Islet precursor cell (in vitro differentiated cells): ENCODE measurements around the gene SPAG16.

ENCODE experiments used
- DNase-seq: peaks from one replicate; pipeline ENCODE4 v3.0.0-alpha.2; 2018

The SPAG16 gene

DNA sequence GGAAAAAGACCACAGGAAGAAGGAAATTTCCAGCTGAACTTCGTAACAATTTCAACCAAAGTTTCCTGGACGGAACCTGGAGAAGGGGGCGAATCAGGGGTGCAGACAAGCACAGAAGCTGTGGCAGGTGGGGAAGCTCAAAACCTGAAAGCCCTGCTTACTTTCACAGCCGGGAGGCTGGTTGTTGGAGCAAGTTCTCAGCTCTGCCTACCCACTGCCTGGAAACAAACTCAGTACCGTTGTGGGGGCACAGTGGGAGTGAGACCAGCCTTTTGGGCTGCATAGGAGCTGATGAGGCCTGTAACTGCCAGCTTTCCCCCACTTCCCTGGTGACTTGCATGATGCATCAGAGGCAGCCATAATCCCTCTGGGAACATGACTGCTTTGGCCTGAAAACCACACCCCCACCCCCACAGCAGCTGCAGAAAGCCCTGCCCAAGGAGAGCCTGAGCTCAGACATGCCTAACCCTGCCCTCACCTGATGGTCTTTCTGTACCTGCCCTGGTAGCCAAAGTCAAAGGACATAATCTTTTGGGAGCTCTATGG lies 919.6 kb downstream of the SPAG16 start:
- DNase-seq: no peak

GRCh38 chr2:214215107-214215506 lies 930.8 kb downstream of the SPAG16 start:
- no peak for DNase-seq

DNA sequence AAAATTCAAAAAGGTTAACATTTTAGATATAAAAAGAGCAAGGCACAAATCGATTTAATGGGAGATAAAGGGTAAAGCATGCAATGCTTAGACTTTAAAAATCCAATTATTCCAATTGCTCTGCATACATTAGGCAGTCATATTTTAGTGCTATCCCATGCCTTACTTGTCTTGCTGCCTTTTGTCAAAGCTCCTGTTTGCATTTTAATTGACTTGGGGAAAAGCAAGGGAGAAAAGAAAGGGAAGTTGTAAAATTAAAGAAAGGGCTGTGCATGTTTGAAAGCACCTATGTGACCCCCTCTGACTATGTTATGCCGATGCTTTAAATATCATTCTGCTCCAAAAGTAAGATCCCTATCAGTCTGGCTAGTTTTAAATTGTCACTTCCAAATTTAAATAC lies 932.9 kb downstream of the SPAG16 start:
- no peak for DNase-seq

DNA sequence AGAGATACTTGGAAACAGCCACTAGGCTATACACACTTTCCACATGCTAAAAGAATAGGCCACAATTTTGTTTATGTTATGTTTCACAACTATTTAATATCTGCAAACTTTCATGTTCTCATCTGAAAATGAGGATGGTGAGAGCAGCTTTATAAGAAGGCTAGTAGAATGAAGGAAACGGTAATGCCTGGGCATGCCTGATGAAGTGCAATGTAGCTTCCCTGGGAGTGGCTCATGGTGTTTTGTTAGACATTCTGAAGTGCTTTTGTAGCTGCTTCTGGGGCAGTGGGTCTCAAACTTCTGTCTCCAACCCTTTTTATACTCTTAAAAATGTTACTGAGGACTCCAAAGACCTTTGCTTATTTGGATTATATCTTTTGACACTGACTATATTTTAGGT lies 933.3 kb downstream of the SPAG16 start:
- no peak for DNase-seq

DNA sequence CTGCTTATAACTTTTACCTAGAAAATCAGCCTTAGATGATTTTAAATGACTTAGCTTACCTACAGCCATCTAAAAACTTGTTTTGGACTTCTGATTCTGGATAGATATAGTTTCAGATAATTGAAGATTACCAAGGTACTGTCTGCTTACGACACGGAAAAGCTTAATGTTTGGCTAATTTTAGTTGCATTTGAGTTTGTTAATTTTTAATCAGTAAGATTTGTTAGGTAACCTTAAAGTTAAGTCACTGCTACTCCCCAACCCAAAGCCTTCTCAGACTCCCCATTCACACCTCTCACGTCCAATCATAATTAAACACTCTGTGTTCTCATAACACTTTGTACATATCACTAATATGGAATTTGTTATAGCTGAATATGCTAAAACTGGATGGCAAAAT lies 936.0 kb downstream of the SPAG16 start:
- DNase-seq: no peak

DNA sequence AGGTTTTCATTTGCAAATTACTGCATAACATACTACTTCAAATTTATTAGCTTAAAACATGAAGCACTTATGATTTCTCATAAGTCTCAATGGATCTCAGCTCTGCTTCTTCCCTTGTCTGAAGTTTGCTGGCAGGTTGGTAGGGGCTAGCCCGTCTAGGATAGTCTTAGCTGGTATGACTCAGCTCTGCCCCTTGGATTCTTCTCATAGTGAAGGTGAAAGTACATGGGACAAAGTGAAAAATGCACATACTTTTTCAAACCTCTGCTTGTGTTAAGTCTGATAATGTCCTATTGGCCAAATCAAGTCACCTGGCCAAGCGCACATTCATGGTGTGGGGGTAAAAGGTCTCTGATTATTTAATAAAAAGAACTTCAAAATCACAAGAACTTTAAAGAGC lies 941.8 kb downstream of the SPAG16 start:
- DNase-seq: no peak

GRCh38 chr2:214232271-214232670 lies 948.0 kb downstream of the SPAG16 start:
- DNase-seq: no peak

- DNase-seq: no peak
Measured at GRCh38 chr2:214233164-214233563, 948.9 kb downstream of the SPAG16 start.

- no peak for DNase-seq
Measured at GRCh38 chr2:214242797-214243196, 958.5 kb downstream of the SPAG16 start.

DNA sequence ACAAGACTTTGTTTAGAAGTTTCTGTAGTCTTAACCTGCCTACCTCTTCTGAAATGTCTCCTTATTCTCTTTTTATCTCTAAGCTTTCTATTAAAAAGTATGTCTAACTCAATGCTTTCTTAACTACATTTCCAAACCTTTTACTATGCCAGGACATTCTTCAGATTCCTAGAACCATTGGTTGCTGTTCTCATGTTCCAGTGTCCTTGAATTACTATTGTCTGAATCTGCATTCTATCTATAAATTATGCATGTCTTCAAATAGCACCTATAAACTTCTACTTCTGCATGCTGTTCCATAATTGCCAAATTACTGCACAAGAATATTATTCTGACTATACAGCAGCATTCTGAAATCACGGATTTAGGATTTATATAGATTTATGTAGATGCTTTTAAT lies 960.6 kb downstream of the SPAG16 start:
- DNase-seq: no peak

GRCh38 chr2:214246417-214246816 lies 962.2 kb downstream of the SPAG16 start:
- DNase-seq: no peak

DNA sequence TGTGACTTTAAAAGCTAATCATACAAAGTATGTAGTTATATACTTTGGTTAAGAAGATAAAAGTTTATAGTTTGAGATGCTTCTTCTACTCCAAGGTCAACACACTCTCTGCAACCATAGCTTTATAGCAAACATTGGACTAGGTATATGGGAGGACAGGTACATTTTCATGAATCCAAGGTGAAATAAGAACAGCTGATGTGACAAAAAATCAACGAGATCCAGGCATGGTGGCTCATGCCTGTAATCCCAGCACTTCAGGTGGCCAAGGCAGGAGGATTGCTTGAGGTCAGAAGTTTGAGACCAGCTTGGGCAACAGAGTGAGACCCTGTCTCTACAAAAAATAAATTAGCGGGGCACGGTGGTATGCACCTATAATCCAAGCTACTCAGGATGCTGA lies 963.3 kb downstream of the SPAG16 start:
- no peak for DNase-seq

GRCh38 chr2:214255046-214255445 lies 970.8 kb downstream of the SPAG16 start:
- DNase-seq: no peak

- DNase-seq: no peak
Measured at GRCh38 chr2:214261683-214262082, 977.4 kb downstream of the SPAG16 start.

- no peak for DNase-seq
Measured at GRCh38 chr2:214264171-214264570, 979.9 kb downstream of the SPAG16 start.

GRCh38 chr2:214265991-214266489 lies 981.8 kb downstream of the SPAG16 start:
- no peak for DNase-seq

DNA sequence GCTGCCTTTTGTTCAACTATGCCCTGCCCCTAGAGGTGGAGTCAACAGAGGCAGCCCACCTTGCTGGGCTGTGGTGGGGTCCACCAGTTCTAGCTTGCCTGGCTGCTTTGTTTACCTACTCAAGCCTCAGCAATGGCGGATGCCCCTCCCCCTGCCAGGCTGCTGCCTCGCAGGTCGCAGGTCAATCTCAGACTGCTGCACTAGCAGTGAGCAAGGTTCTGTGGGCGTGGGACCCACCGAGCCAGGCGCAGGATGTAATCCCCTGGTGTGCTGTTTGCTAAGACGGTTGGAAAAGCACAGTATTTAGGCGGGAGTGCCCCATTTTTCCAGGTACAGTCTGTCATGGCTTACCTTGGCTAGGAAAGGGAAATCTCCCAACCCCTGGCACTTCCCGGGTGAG lies 993.6 kb downstream of the SPAG16 start:
- DNase-seq: no peak

DNA sequence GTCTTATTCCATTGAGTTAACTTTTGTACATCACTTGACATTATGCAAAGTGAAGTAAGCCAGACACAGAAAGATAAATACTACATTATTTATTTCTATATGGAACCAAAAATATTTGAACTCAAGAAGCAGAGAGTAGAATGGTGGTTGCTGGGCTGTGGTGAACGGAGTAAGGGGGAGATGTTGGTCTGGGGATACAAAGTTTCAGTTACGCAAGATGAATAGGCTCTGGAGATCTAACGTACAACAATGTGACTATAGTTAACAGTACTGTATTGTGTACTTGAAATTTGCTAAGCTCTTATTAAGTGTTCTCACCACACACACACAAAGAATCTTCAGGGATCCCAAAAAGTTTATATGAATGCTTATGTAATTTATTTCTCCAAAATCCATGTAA lies 1001.7 kb downstream of the SPAG16 start:
- DNase-seq: no peak

- peak; percentile 77 for DNase-seq
Measured at GRCh38 chr2:214293593-214293992, 1009.3 kb downstream of the SPAG16 start.

DNA sequence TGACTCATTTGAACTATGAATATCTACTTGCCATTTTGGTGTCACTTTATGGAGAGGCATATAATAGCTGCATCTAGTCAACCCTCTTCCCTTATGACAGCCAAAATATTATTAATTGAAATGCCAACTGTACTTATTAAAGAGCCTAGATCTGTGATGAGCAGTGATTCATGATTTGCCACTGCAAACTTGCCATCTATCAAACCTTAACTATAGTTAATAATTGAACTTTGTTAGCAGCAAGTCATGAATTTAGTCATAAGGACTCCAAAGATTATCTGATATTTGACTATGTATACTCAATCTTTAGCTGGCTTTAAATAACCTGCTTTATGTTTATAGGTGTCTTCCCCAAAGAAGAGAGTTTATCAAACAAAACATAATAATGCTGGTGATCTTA lies 1010.2 kb downstream of the SPAG16 start:
- DNase-seq: no peak

- no peak for DNase-seq
Measured at GRCh38 chr2:214297423-214297822, 1013.2 kb downstream of the SPAG16 start.

DNA sequence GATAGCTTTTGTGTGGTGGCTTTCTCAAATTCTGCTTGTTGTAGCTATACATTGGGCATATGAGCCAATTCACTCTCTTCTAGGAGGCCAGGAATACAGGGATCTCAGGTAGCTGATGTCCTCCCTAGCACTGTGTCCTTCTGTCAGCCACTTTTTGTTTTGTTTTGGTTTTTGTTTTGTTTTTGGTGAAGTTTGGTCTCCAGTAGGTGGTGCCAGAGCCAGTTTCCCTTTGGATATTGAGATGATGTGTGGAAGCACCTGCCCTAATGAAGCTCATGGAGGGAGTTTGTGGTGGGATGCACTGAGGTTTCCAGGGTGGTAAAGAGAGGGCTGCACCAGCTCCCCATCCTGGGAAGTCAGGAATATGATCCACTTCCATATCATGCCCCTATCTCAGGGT lies 1026.1 kb downstream of the SPAG16 start:
- no peak for DNase-seq

DNA sequence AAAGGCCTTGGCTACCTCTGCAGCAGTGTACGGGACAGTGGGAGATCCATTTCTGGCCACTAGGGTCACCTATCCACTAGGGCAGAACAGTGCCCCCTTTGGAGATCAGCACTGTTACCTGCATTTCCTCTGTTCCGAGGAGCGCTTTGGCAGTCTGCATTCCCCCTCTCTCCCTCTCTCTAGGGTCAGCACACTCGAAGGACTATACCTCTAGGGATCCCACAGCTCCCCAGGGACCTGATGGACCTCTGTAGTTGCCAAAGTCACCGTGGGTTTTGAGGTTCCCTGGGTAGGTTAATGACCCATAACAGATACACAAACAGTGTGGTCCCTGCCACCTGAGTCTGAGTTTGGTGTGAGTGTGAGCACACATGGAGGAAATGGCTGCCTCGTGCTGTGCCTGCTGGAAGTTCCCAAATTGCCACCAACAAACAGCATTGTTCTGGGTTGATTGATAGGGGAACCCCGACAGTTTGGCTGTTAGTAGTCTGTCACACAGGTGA lies 1026.8 kb downstream of the SPAG16 start:
- peak; percentile 56 for DNase-seq

DNA sequence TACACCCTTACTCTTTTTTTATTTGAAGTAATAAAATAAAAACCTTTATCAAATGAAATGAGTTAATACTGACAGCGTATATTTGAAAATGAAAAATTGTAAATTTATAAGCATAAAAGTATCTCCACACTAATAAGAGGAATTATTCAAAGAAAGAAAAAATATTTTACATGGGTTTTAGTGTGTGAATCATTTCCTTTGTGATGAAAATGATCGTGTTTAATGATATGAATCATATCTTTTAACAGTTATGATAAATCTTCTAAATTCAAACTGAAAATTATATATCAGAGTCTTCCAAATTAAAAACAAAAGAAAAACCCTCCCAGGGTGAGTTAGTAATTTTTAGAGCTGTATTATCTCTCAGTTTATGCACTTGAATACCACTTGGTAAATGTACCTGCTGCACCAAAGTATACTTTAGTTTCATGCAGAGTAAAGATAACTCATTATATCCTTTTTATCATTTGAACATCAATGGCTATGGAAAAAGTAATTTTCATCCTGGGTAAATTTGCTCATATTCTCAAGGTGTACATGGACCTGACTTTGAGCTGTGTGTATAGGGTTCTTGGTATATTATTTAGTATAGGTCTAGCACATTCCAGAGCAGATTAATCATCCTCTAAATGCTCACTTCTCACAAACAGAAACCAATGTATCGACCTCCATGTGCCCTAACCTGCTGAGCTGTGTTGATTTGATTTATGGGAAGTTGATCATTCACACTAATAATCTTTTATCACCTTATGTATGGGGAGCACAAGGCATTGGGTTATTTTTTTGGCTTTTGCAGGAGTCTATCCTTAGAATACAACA lies 1027.9 kb downstream of the SPAG16 start:
- no peak for DNase-seq

- DNase-seq: no peak
Measured at GRCh38 chr2:214315324-214315723, 1031.1 kb downstream of the SPAG16 start.
